NCI-H146 treated with DMSO at 0.1 percent for 48 hours (cell line): ENCODE measurements around the gene PITRM1.
"Not testable (repeated sequence)": the region's sequence is repeated elsewhere in the genome, so short reads cannot be mapped to it uniquely, and the experiment has no call there.

Experiments
- DNase-seq: peaks from one replicate; lab custom pipeline; 2025; ENCODE audit not compliant: unreplicated experiment; lab: John Stamatoyannopoulos, UW

PITRM1 gene

GRCh38 chr10:3172446-3173170, at the start of gene PITRM1:
TSS of gene PITRM1 (minus strand) at chr10:3172782. CDS start at chr10:3172772, 10 bp downstream.
- peak; percentile 100 for DNase-seq

DNA sequence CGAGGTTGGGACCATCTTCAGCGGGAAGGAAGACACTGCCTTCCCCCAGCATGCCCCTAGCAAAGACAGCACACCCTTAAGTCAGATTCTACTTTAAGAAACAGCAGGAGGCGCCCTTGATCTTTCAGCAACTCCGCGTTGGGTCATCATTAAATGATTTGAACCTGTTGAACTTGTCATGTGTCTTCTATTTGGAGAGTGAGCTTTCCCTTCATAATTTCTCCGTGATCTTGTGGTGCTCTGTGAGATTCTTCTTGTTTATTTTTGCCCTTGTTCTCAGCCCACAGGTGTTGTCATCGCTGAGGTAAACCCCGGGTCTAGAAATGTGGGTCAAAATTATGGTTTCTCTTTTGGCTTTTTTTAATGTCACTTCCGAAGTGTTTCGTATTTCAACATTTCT, 49.5 kb upstream of the PITRM1 start:
- DNase-seq: no peak

GRCh38 chr10:3221601-3222000, 49.0 kb upstream of the PITRM1 start:
- not testable (repeated sequence) for DNase-seq

DNA sequence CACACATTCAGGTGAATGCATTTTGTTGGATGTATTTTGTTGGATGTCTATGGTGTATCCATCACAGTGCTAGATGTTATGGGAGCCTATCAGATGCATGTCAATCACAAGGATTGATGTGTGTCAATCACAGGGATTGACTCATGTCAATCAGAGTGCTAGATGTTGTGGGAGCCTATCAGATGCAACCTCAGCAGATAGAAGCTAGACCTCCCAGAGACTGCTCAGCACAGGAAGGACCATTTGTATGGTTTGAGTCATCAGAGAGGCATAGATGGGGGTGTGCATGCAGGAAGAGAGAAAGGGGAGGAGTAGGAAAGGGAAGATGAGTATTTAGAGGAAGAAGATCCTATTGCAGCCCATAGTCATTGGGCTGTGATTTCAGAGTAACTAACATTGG, 48.3 kb upstream of the PITRM1 start:
- DNase-seq: no peak

GRCh38 chr10:3219021-3219628, 46.5 kb upstream of the PITRM1 start:
- DNase-seq: not testable (repeated sequence)

- no peak for DNase-seq
Observed at GRCh38 chr10:3217853-3218252, 45.3 kb upstream of the PITRM1 start.

DNA sequence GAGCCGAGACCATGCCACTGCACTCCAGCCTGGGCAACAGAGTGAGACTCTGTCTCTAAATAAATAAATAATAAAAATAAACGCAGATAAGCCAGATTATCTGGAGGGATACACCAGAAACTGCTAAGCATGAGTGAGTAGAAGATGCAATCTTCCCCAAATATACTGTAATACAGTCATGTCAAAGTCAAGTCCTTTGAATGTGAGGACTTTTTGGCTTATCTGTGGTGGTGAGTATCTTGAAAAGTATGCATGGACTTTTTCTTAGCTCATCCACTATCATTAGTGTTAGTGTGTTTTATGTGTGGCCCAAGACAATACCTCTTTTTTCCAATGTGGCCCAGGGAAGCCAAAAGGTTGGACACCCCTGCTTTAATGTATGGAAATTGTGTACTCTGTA, 44.7 kb upstream of the PITRM1 start:
- no peak for DNase-seq

DNA sequence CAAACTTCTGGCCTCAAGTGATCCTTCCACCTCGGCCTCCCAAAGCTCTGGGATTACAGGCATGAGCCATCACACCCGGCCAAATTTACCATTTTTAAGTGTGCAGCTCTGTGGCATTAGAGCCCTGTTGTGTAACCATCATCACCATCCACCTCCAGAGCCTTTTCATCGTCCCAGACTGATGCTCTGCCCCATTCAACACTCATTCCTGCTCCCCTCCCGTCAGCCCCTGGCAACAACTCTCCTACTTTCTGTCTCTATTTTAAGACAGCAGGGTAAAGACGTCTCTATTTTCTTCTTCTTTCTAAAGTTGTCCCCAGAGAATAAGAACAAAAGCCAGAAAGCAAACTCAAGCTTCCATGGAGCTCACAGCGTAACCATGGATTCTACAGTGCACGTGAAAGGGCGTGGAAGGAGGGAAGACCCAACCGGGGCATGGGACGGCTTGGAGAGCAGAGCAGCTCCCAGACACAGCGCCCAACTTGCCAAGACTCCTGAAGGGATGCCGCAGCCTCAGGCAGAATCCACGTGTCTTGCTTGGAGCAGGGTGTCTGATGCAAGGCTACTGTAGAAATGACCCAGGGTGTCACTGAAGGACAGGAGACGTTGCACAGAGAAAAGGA, 42.7 kb upstream of the PITRM1 start:
- no peak for DNase-seq

DNA sequence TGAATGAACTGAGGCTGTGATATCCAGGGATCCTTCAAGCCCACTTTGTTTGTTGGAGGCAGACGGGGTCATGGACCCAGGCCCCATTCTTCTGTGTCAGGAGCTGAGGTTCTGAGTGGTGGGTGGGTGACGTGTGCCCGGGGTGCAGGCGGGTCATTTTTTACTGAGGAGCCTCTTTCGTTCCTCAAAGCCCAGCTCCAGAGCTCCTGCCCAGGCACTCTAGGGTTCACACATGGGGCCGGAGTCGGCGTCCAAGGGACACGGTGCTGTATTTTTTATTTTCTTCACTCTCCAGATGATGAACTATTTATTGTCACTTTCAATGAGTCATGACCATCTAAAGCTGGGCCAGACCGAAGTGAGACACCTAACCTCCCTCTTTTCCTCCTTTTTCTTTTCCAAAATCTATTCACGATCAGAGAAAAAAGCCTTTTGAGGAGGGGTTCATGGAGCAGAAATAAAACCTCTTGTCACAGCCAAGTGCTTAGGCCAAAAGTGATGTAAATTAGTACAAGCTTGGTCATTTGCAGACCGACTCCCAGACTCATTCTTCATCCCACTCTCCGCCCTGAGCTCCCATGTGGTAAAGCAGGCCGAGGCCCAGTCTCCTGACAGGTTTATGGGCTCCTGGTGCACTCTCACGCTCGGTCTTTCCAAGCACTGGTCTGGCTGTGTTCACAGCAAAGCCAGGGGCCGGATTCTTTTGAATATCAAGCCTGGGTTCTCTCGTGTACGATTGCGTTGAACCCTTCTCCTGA, 41.4 kb upstream of the PITRM1 start:
- DNase-seq: no peak

- DNase-seq: no peak
Observed at GRCh38 chr10:3213208-3213607, 40.6 kb upstream of the PITRM1 start.

DNA sequence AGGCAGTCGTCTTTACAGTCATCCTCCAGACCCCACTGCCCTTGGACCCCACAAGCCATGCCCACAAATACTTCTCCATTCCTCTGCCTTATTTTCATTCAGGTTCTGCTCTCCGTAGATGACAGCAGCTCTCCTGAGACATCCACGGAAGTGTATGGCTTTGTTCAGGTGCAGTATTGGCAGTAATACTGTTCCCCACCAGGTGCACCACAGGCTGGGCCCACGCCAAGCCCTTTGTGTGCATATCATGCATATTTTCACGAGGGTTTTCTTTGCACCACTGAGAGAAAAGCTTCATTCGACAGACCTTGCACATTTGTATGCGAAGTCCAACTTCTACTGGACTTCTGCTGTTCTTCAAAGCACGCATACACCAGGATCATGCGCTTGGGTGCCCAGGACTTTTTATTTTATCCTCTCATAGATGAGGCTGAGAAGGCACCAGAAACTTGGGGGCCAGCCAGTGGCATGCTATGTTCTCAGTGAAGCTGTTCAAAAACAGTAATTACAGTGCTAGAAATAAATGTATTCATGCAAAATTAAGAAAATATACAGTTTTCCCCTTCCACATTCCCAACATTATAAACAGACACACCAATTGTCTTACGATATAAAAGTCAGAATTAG, 37.8 kb upstream of the PITRM1 start:
- no peak for DNase-seq

- DNase-seq: no peak
Observed at GRCh38 chr10:3208481-3209406, 36.2 kb upstream of the PITRM1 start.

DNA sequence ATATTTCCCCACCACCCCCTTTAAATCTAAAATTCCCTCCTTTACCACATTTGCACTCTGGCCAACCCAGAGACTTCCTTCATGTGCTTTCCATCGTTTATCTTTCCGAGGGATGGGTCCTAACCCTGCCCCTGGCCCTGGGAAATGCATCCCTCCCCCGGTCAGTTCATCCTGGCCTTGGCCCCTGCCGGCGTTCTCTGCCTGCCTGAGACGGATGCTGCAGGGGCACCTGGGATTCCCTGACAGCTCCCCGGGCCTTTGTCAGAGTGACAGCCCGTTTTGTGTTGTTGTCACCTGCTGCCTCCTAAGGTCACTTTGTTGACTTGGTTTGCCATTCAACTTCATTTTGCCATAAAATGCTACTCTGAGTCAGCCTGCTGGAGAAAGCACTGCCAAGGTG, 34.8 kb upstream of the PITRM1 start:
- DNase-seq: no peak

DNA sequence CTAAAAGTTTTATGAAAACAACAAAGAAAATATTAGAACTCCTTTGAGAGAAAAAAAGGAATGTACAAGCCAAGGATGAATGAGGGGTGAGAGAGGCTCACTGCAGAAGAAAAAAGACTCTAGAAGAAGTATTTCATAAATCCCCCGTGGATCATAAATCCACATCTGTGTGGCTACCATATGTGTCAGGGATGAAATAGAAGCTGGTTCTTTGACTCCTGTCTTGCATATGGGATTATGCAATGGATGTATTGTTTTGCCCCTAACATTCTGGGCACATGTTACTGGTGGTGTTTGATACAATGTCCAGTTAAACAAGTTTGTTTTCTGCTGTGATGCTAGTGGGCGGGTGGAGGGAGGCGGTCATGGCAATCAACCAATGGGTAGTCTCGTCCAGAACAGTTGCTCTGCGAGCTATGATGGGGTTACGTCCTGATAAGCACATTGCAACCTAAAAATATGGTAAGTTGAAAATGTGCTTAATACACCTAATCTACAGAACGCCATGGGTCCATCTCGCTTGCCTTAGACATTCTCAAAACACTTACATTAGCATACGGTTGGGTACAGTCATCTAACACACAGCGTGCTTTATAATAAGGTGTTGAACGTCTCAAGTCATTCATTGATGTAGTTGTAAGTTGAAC, 34.1 kb upstream of the PITRM1 start:
- DNase-seq: no peak

DNA sequence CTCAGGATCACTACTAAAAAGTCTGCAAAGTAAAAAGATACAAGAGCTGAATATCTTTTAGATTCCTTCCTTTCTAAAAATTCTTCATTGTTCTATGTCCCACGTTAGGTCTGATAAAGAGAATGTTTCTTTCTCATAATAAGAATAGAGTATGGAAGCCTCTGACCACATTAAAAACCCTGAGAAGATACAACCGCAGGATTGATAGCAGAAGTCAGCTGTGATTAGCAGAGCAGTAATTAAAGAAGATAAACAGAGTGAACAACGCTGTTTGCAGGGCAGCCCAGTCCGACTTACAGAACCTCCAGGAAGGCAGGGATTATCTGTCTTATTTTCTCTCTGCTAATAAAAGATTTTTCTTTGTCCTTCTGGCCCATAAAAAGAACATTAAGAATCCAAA, 31.4 kb upstream of the PITRM1 start:
- no peak for DNase-seq

- DNase-seq: no peak
Observed at GRCh38 chr10:3203016-3203811, 30.6 kb upstream of the PITRM1 start.

- DNase-seq: no peak
Observed at GRCh38 chr10:3201796-3202195, 29.2 kb upstream of the PITRM1 start.

GRCh38 chr10:3199488-3199887, 26.9 kb upstream of the PITRM1 start:
- no peak for DNase-seq

GRCh38 chr10:3198900-3199299, 26.3 kb upstream of the PITRM1 start:
- DNase-seq: no peak
